HL-60 (cell line): ENCODE measurements around the gene TMPRSS13.

Experiments used
- CTCF ChIP-seq: IDR thresholded peaks from one replicate; pipeline ENCODE4 v1.5.1; 2011; ENCODE audit warnings: low read length, control low read depth, inconsistent platforms; ENCODE audit not compliant: insufficient read depth
- POLR2AphosphoS5 ChIP-seq: IDR thresholded peaks from 2 replicates; pipeline ENCODE4 v1.6.1; 2012; ENCODE audit warnings: low read depth
- REST ChIP-seq: IDR thresholded peaks from 2 replicates; pipeline ENCODE4 v1.6.1; 2012; ENCODE audit warnings: low read depth; ENCODE audit not compliant: insufficient replicate concordance

- no peak for TF ChIP-seq CTCF
- TF ChIP-seq REST = no peak
- no peak for TF ChIP-seq POLR2AphosphoS5
These were observed 3.8 kb downstream of the TMPRSS13 start for GRCh38 chr11:117925198-117925925.
